Measurements from ENCODE around the gene TLCD5.

Gene TLCD5

DNA sequence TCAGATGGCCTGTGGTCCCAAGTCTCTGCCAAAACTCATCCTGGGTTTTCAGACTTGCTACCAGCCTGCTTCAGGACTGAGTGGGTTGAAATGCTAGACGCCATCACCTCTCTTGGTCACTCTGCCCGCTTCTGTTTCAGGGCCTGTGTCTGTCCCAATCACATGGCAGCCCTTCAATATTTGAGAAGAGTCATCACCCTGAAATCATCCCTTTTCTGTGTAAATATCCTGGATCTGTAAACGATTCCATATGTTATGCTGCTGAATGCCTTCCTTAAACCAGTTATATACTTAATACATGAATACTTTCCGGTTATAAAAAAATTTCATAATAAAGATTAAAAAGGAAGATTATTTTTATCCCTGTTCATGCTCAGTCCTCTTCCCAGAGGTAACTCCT, 39.8 kb upstream of the TLCD5 start:
- TF ChIP-seq, protein P1, sequence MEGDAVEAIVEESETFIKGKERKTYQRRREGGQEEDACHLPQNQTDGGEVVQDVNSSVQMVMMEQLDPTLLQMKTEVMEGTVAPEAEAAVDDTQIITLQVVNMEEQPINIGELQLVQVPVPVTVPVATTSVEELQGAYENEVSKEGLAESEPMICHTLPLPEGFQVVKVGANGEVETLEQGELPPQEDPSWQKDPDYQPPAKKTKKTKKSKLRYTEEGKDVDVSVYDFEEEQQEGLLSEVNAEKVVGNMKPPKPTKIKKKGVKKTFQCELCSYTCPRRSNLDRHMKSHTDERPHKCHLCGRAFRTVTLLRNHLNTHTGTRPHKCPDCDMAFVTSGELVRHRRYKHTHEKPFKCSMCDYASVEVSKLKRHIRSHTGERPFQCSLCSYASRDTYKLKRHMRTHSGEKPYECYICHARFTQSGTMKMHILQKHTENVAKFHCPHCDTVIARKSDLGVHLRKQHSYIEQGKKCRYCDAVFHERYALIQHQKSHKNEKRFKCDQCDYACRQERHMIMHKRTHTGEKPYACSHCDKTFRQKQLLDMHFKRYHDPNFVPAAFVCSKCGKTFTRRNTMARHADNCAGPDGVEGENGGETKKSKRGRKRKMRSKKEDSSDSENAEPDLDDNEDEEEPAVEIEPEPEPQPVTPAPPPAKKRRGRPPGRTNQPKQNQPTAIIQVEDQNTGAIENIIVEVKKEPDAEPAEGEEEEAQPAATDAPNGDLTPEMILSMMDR (IDR thresholded peaks at IDR 0.05; ENCODE audit: insufficient read depth, low read depth, low read length, missing control alignments), result no peak
- no peak for DNase-seq (ENCODE audit: low read depth)
- no peak overlapping the region for H3K4me3 ChIP-seq (ENCODE audit: low read length)

DNA sequence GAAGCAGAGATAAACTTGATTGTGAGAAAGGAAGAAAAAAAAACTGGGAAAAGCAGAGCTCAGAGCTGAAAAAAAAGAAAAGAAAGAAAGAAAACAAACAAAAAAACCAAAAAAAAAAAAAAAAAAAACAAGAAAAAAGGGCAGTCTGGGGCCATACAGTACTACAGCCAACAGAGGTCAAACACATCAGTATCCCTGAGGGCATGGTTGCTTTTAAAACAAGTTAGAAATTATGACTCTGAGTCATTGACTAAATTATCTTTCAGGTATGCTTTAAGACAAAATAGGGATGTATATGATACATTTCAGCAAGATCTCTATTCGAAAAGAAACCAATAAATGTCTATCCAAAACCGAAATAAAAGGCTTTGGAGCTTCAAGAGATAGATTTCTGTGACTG, 37.1 kb upstream of the TLCD5 start:
- H3K4me3 ChIP-seq (ENCODE audit: low read length), result no peak overlapping the region
- peak; percentile 29 for DNase-seq (ENCODE audit: low read depth)
- TF ChIP-seq, protein P1 (IDR thresholded peaks at IDR 0.05; ENCODE audit: insufficient read depth, low read depth, low read length, missing control alignments), result no peak

- TF ChIP-seq, protein P1 (IDR thresholded peaks at IDR 0.05; ENCODE audit: insufficient read depth, low read depth, low read length, missing control alignments), result no peak
- H3K4me3 ChIP-seq (ENCODE audit: low read length), result no peak overlapping the region
- no peak for DNase-seq (ENCODE audit: low read depth)
Observed at GRCh38 chr11:120289426-120289825, 35.7 kb upstream of the TLCD5 start.

DNA sequence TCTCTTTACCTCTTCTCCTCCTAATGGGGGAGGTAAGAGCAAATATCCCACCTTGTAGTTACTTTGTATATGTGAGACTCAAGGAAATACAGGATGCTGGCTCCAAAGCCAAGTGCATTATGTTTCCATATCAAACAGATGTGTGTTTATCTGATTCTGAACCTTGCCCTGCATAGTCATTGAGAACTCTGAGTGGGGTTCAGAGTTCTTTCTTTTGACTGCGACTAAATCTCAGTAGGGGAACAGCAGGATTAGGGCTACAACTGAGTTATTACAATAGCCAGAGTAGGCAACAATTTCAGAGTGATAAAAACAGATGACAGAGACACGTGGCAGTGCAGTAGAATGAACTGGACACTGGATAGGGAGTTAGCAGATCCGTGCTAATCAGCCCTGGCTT, 34.1 kb upstream of the TLCD5 start:
- no peak for DNase-seq (ENCODE audit: low read depth)
- TF ChIP-seq, protein P1 (IDR thresholded peaks at IDR 0.05; ENCODE audit: insufficient read depth, low read depth, low read length, missing control alignments), result no peak

DNA sequence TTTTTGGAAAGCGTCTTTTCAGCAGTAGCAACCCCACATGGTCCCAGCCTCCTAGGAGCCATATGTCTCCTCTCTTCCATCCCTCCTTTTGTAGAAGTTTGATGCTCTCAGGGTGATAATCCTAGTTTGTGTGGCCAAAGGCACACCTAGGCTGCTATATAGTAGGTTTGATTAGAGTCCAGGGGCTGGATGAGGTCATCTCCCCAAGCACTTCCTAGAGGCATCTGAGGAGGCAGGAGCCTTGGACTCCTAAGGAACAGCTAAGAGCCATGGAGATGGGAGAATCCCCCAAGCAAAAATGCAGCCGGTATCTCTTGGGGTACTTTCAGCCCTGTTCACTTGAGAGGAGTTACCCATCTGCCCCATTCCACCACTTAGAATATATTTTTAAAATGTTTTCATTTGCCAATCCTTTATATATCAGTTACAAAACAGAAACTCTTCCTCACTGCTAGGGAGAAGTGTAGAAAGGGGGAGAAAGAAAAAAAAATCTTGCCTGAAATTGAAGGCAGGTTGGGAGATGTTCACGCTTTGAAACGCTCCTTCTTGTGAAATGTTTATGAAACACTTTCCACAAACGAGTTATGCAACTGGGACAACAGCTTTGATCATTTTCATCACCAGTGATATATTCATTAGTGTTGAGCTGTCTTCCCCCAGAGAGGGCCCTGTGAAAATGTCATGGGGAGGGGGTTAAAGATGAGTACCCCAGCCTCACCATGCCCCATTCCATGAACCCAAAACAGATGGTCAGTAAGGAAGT, 31.9 kb upstream of the TLCD5 start:
- H3K4me3 ChIP-seq (ENCODE audit: low read length), result no peak overlapping the region
- DNase-seq (ENCODE audit: low read depth), result peak; percentile 64
- TF ChIP-seq, protein P1 (IDR thresholded peaks at IDR 0.05; ENCODE audit: insufficient read depth, low read depth, low read length, missing control alignments), result no peak

More for the DNA sequence above, 34.1 kb upstream of the TLCD5 start:
- no peak overlapping the region for H3K4me3 ChIP-seq (ENCODE audit: low read length)

- no peak overlapping the region for H3K4me3 ChIP-seq (ENCODE audit: low read length)
- TF ChIP-seq, protein P1 (IDR thresholded peaks at IDR 0.05; ENCODE audit: insufficient read depth, low read depth, low read length, missing control alignments), result no peak
- no peak for DNase-seq (ENCODE audit: low read depth)
Observed at GRCh38 chr11:120294096-120294495, 31.0 kb upstream of the TLCD5 start.

DNA sequence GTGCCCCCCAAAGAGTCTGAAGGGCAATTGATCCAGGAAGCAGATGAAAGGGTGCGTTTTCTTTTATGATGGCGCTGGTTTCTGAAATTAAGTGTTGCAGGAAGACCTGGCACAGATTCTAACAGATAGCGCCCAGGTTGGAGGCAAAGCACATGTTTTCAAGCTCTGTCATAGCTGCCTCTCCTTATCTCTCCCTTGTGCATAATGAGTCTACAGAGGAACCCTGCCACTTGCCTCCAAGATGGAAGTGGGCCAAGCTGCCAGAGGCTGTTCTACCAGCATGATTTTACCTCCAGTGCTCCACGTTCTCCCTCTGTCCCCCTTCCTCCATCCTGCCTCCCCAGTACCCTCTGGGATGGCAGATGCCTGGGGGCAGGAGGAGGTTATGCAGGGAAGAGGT, 30.0 kb upstream of the TLCD5 start:
- peak; percentile 25 for DNase-seq (ENCODE audit: low read depth)
- TF ChIP-seq, protein P1 (IDR thresholded peaks at IDR 0.05; ENCODE audit: insufficient read depth, low read depth, low read length, missing control alignments), result no peak
- no peak overlapping the region for H3K4me3 ChIP-seq (ENCODE audit: low read length)
